SU-DHL-6 (cell line): ENCODE measurements around the gene CPA5.

Experiments used
- CTCF ChIP-seq: fragments of 200-600 bp; sonication (generic); IDR thresholded peaks from one replicate; pipeline ENCODE4 v1.5.1; 2017; ENCODE audit warnings: antibody characterized with exemption, mild to moderate bottlenecking, low read length, moderate library complexity; ENCODE audit not compliant: insufficient read depth, poor library complexity, severe bottlenecking
- EZH2phosphoT487 ChIP-seq: fragments of 200-600 bp; sonication (generic), shearing (Covaris generic); conservative IDR thresholded peaks from 2 replicates; pipeline ENCODE4 v1.6.1; 2018; ENCODE audit warnings: mild to moderate bottlenecking, antibody characterized with exemption, low read length, moderate library complexity, mixed read lengths

DNA sequence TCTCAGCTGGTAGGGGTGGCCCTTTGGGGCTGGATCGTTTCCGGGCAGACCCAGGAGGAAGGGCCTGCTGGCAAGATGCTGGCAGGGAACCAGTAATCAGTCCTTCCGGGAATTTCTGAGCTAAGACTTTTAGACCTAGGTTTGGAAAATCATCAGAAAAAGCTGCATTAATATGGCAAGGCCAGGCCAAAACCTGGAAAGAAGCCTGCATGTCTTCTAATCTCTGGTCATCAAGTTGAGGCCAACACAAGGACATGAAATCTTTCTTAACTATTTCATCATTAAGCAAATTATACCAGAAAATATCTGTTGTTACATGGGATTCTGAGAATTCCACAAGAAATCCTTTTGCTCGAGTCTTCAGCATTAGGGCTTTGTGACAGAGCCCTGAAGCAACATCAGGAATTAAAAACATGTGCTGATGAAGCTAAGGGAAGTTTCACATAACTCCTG, 55.5 kb downstream of the CPA5 start:
- TF ChIP-seq CTCF (no peak), EZH2phosphoT487 (no peak)
